HL-60 (cell line): ENCODE data around the gene ARSD.

Experiments
- REST ChIP-seq: IDR thresholded peaks from 2 replicates; pipeline ENCODE4 v1.6.1; 2012; ENCODE audit warnings: low read depth; ENCODE audit not compliant: insufficient replicate concordance
- SPI1 ChIP-seq: IDR thresholded peaks from 2 replicates; pipeline ENCODE4 v1.6.1; 2012; ENCODE audit warnings: low read depth, mild to moderate bottlenecking, borderline replicate concordance
- TF ChIP-seq, protein P1 (sequence below): IDR thresholded peaks from one replicate; pipeline ENCODE4 v1.5.1; 2011; ENCODE audit warnings: low read length, control low read depth, inconsistent platforms; ENCODE audit not compliant: insufficient read depth

- TF ChIP-seq, protein P1, sequence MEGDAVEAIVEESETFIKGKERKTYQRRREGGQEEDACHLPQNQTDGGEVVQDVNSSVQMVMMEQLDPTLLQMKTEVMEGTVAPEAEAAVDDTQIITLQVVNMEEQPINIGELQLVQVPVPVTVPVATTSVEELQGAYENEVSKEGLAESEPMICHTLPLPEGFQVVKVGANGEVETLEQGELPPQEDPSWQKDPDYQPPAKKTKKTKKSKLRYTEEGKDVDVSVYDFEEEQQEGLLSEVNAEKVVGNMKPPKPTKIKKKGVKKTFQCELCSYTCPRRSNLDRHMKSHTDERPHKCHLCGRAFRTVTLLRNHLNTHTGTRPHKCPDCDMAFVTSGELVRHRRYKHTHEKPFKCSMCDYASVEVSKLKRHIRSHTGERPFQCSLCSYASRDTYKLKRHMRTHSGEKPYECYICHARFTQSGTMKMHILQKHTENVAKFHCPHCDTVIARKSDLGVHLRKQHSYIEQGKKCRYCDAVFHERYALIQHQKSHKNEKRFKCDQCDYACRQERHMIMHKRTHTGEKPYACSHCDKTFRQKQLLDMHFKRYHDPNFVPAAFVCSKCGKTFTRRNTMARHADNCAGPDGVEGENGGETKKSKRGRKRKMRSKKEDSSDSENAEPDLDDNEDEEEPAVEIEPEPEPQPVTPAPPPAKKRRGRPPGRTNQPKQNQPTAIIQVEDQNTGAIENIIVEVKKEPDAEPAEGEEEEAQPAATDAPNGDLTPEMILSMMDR: no peak
- TF ChIP-seq SPI1 (no peak), REST (no peak)
Measured at GRCh38 chrX:2967584-2967983, 38.4 kb upstream of the ARSD start.
